Activated CD4-positive, alpha-beta T cell treated with anti-CD3 and anti-CD28 coated beads, Interleukin-2, amount 50 U/mL, for 24 hours (primary cell): ENCODE data around the gene CC2D1A.
"Not testable (repeated sequence)": the region's sequence is repeated elsewhere in the genome, so short reads cannot be mapped to it uniquely, and the experiment has no call there.

Experiments used
- DNase-seq, 2 donors: peaks; one replicate each; pipeline ENCODE4 v3.0.0-alpha.2; 2020; ENCODE audit warnings: low read depth in 1 of 2, low spot score in 1 of 2

CC2D1A gene

GRCh38 chr19:13960863-13961784, 55.1 kb downstream of the CC2D1A start:
- DNase-seq = no peak

GRCh38 chr19:13961826-13962698, 56.1 kb downstream of the CC2D1A start:
- no peak for DNase-seq

- DNase-seq = no peak
Observed at GRCh38 chr19:13962699-13963602, 57.0 kb downstream of the CC2D1A start.

GRCh38 chr19:13963603-13964105, 57.7 kb downstream of the CC2D1A start:
- no peak for DNase-seq

GRCh38 chr19:13964776-13965175, 58.8 kb downstream of the CC2D1A start:
- DNase-seq = no peak

GRCh38 chr19:13965377-13965896, 59.4 kb downstream of the CC2D1A start:
- DNase-seq = no peak

GRCh38 chr19:13965926-13966683, 60.1 kb downstream of the CC2D1A start:
- no peak for DNase-seq

- no peak for DNase-seq
Observed at GRCh38 chr19:13966684-13967128, 60.7 kb downstream of the CC2D1A start.

GRCh38 chr19:13967206-13967605, 61.2 kb downstream of the CC2D1A start:
- not testable (repeated sequence) for DNase-seq

- DNase-seq = no peak
Observed at GRCh38 chr19:13968383-13968935, 62.5 kb downstream of the CC2D1A start.

GRCh38 chr19:13968999-13969398, 63.0 kb downstream of the CC2D1A start:
- no peak for DNase-seq

GRCh38 chr19:13969897-13970296, 63.9 kb downstream of the CC2D1A start:
- no peak for DNase-seq

- DNase-seq = not testable (repeated sequence)
Observed at GRCh38 chr19:13971868-13972267, 65.9 kb downstream of the CC2D1A start.

GRCh38 chr19:13972368-13973155, 66.6 kb downstream of the CC2D1A start:
- no peak for DNase-seq

GRCh38 chr19:13973479-13973878, 67.5 kb downstream of the CC2D1A start:
- DNase-seq = not testable (repeated sequence)

- no peak for DNase-seq
Observed at GRCh38 chr19:13974073-13974472, 68.1 kb downstream of the CC2D1A start.

GRCh38 chr19:13975870-13976269, 69.9 kb downstream of the CC2D1A start:
- no peak for DNase-seq

GRCh38 chr19:13976446-13976845, 70.4 kb downstream of the CC2D1A start:
- no peak for DNase-seq
